Erythroblast (primary cell): Measurements from ENCODE around the gene KIAA1671.

Experiments used
- GATA1 ChIP-seq: IDR thresholded peaks from 2 replicates; pipeline ENCODE4 v1.6.1; 2011; ENCODE audit warnings: low read depth, mild to moderate bottlenecking, control low read depth, low read length, moderate library complexity
- POLR2A ChIP-seq: IDR thresholded peaks from 2 replicates; pipeline ENCODE4 v1.6.1; 2011; ENCODE audit warnings: mild to moderate bottlenecking, low read length

GRCh38 chr22:25038771-25039170, 86.3 kb downstream of the KIAA1671 start:
- TF ChIP-seq POLR2A (no peak), GATA1 (no peak)
